ENCODE data around the gene MOSPD2.

Gene MOSPD2

GRCh38 chrX:14915596-14915995, 42.4 kb downstream of the MOSPD2 start:
- H3K4me3 ChIP-seq (replicated peaks; ENCODE audit: insufficient read depth, low read length): no peak overlapping the region
- no peaks in the 10 kb centered on the region for H3K27me3 ChIP-seq (ENCODE audit: insufficient read depth, poor library complexity, severe bottlenecking)
- no peak overlapping the region for H3K27ac ChIP-seq (replicated peaks)
- TF ChIP-seq CTCF (IDR thresholded peaks at IDR 0.05; ENCODE audit: insufficient read depth, low read length): no peak
- no peak for TF ChIP-seq POLR2AphosphoS5 (IDR thresholded peaks at IDR 0.05; ENCODE audit: low read depth)
- TF ChIP-seq SPI1 (IDR thresholded peaks at IDR 0.05; ENCODE audit: borderline replicate concordance, low read depth): no peak
- no peak for TF ChIP-seq GABPA (IDR thresholded peaks at IDR 0.05; ENCODE audit: low read depth)
- no peak for TF ChIP-seq REST (IDR thresholded peaks at IDR 0.05; ENCODE audit: insufficient replicate concordance, low read depth)
- DNase-seq (ENCODE audit: low read depth in 1 of 2, low spot score in 1 of 2): no peak

GRCh38 chrX:14916017-14916674, 42.9 kb downstream of the MOSPD2 start:
- DNase-seq (ENCODE audit: low read depth in 1 of 2, low spot score in 1 of 2): no peak
- Histone ChIP-seq H3K4me3 (replicated peaks; ENCODE audit: insufficient read depth, low read length) (no peak overlapping the region), H3K27ac (replicated peaks) (no peak overlapping the region), H3K27me3 (ENCODE audit: insufficient read depth, poor library complexity, severe bottlenecking) (no peaks in the 10 kb centered on the region)
- TF ChIP-seq REST (IDR thresholded peaks at IDR 0.05; ENCODE audit: insufficient replicate concordance, low read depth): no peak
- TF ChIP-seq SPI1 (IDR thresholded peaks at IDR 0.05; ENCODE audit: borderline replicate concordance, low read depth): no peak
- TF ChIP-seq POLR2AphosphoS5 (IDR thresholded peaks at IDR 0.05; ENCODE audit: low read depth): no peak
- TF ChIP-seq GABPA (IDR thresholded peaks at IDR 0.05; ENCODE audit: low read depth): no peak
- TF ChIP-seq CTCF (IDR thresholded peaks at IDR 0.05; ENCODE audit: insufficient read depth, low read length): no peak

- H3K27me3 ChIP-seq (ENCODE audit: insufficient read depth, poor library complexity, severe bottlenecking): no peaks in the 10 kb centered on the region
- DNase-seq (ENCODE audit: low read depth in 1 of 2, low spot score in 1 of 2): no peak
- TF ChIP-seq CTCF (IDR thresholded peaks at IDR 0.05; ENCODE audit: insufficient read depth, low read length) (no peak), REST (IDR thresholded peaks at IDR 0.05; ENCODE audit: insufficient replicate concordance, low read depth) (no peak), GABPA (IDR thresholded peaks at IDR 0.05; ENCODE audit: low read depth) (no peak), SPI1 (IDR thresholded peaks at IDR 0.05; ENCODE audit: borderline replicate concordance, low read depth) (no peak), POLR2AphosphoS5 (IDR thresholded peaks at IDR 0.05; ENCODE audit: low read depth) (no peak)
- no peak overlapping the region for H3K4me3 ChIP-seq (replicated peaks; ENCODE audit: insufficient read depth, low read length)
- no peak overlapping the region for H3K27ac ChIP-seq (replicated peaks)
Observed at GRCh38 chrX:14919407-14919806, 46.2 kb downstream of the MOSPD2 start.
